HCT116 (cell line): ENCODE measurements around the gene CD7. TPM values are rescaled to one million over a fixed set of nuclear protein-coding genes. Genes with fewer than 3 reads are reported as not detected.

Experiments used
- ATAC-seq: fragments of 200-7000 bp; cut with Tn5 transposase; 2 replicates; pipeline ENCODE4 v1.9.1; 2020; ENCODE audit warnings: mild to moderate bottlenecking, moderate library complexity
- BruUV-seq: library from RNA; stranded (reverse); fragments of 400-500 nt; replicated peaks from 2 replicates; lab custom pipeline; 2021; lab: Mats Ljungman, UMichigan
- CTCF ChIA-PET: fragments of 300-600 bp; sonication (Branson Sonifier 250); formaldehyde crosslinking; loops from one replicate; lab custom pipeline; 2021; ENCODE audit warnings: antibody characterized with exemption; lab: Charles Lee
- POLR2A ChIA-PET: fragments of 300-600, 350-600 bp; sonication (Branson Sonifier 250); formaldehyde crosslinking; loops from one replicate; lab custom pipeline; 2021; ENCODE audit warnings: antibody characterized with exemption; lab: Charles Lee
- RAD21 ChIA-PET, 2 experiments: fragments of 300-600 bp; sonication (Branson Sonifier 250); formaldehyde crosslinking; loops; one replicate each; lab custom pipeline; 2023; ENCODE audit warnings: low total read pairs in 2 of 2; ENCODE audit not compliant: uncharacterized antibody in 2 of 2, unreplicated experiment in 2 of 2, low non-redundant PET in 1 of 2; lab: Charles Lee
- DNase-seq: peaks from one replicate; pipeline ENCODE4 v3.0.0-alpha.2; 2010; ENCODE audit warnings: low read depth, low spot score
- H2AFZ ChIP-seq: fragments of 200-600 bp; shearing (Covaris generic), sonication (generic); 2 replicates; pipeline ENCODE4 v1.6.1; 2017; ENCODE audit warnings: low read depth, mixed run types, mixed read lengths, antibody characterized with exemption, low read length; ENCODE audit not compliant: poor library complexity, severe bottlenecking
- H3K27ac ChIP-seq: 2 replicates; pipeline ENCODE4 v1.5.1; 2012; ENCODE audit warnings: low read depth, low read length
- H3K27me3 ChIP-seq: fragments of 200-600 bp; sonication (generic); 2 replicates; pipeline ENCODE4 v1.6.1; 2016; ENCODE audit warnings: mixed run types, low read length, mixed read lengths; ENCODE audit not compliant: insufficient read depth
- H3K36me3 ChIP-seq, 2 experiments: fragments of 200-500 bp in 1 of 2; fragments of 200-600 bp in 1 of 2; sonication (Bioruptor generic) in 1 of 2; sonication (generic) in 1 of 2; 2 replicates each; pipeline versions ENCODE4 v1.5.1 to v1.6.1; 2014 to 2016; ENCODE audit warnings: low read length in 2 of 2, inconsistent platforms in 1 of 2, mixed read lengths in 1 of 2, mixed run types in 1 of 2; ENCODE audit not compliant: insufficient read depth in 2 of 2, control insufficient read depth in 1 of 2
- H3K4me1 ChIP-seq, 2 experiments: fragments of 200-600 bp in 1 of 2; sonication (generic) in 1 of 2; 2 replicates each; pipeline versions ENCODE4 v1.5.1 to v1.6.1; 2012 to 2017; ENCODE audit warnings: low read length in 2 of 2, inconsistent platforms in 1 of 2, mild to moderate bottlenecking in 1 of 2, mixed read lengths in 1 of 2, mixed run types in 1 of 2, moderate library complexity in 1 of 2; ENCODE audit not compliant: insufficient read depth in 2 of 2, control insufficient read depth in 1 of 2
- H3K4me2 ChIP-seq: fragments of 200-600 bp; sonication (generic); 2 replicates; pipeline ENCODE4 v1.6.1; 2017; ENCODE audit warnings: mixed run types, low read length, mixed read lengths
- H3K4me3 ChIP-seq, 2 experiments: fragments of 200-600 bp in 1 of 2; sonication (generic) in 1 of 2; replicated peaks in 1 of 2; 2 replicates each; pipeline ENCODE4 v1.5.1; 2011 to 2016; ENCODE audit warnings: low read length in 2 of 2, control low read depth in 1 of 2, low read depth in 1 of 2, mild to moderate bottlenecking in 1 of 2, mixed read lengths in 1 of 2, mixed run types in 1 of 2
- H3K79me2 ChIP-seq: fragments of 200-600 bp; sonication (generic); 2 replicates; pipeline ENCODE4 v1.6.1; 2017; ENCODE audit warnings: mild to moderate bottlenecking, mixed run types, low read length, moderate library complexity, mixed read lengths; ENCODE audit not compliant: insufficient read depth
- H3K9ac ChIP-seq: fragments of 200-600 bp; sonication (generic); 2 replicates; pipeline ENCODE4 v1.6.1; 2016; ENCODE audit warnings: low read length, mixed read lengths
- H3K9me2 ChIP-seq: fragments of 200-600 bp; sonication (generic), shearing (Covaris generic); 2 replicates; pipeline ENCODE4 v1.6.1; 2017; ENCODE audit warnings: mixed run types, mild to moderate bottlenecking, moderate library complexity; ENCODE audit not compliant: insufficient read depth
- H3K9me3 ChIP-seq, 2 experiments: fragments of 200-500 bp in 1 of 2; fragments of 200-600 bp in 1 of 2; sonication (Bioruptor generic) in 1 of 2; sonication (generic) in 1 of 2; 2 replicates each; pipeline ENCODE4 v1.6.1; 2014 to 2017; ENCODE audit warnings: low read length in 2 of 2, mixed read lengths in 2 of 2, inconsistent platforms in 1 of 2, low read depth in 1 of 2, mild to moderate bottlenecking in 1 of 2, mixed run types in 1 of 2, moderate library complexity in 1 of 2; ENCODE audit not compliant: control insufficient read depth in 1 of 2, insufficient read depth in 1 of 2
- H4K20me1 ChIP-seq: fragments of 200-600 bp; sonication (generic), shearing (Covaris generic); 2 replicates; pipeline ENCODE4 v1.6.1; 2017; ENCODE audit warnings: mixed run types, mild to moderate bottlenecking, moderate library complexity; ENCODE audit not compliant: insufficient read depth
- CBX3 ChIP-seq: IDR thresholded peaks from 2 replicates; pipeline ENCODE4 v1.6.1; 2012; ENCODE audit warnings: low read depth
- CEBPB ChIP-seq: IDR thresholded peaks from 2 replicates; pipeline ENCODE4 v1.6.1; 2012; ENCODE audit warnings: low read depth
- CTCF ChIP-seq, 3 experiments: fragments of 200-600 bp in 1 of 3; sonication (generic) in 1 of 3; IDR thresholded peaks in 2 of 3; conservative IDR thresholded peaks in 1 of 3; 2 replicates each; pipeline ENCODE4 v1.5.1; 2012 to 2017; ENCODE audit warnings: low read depth in 2 of 3, low read length in 2 of 3, antibody characterized with exemption in 1 of 3, borderline replicate concordance in 1 of 3, control low read depth in 1 of 3, mild to moderate bottlenecking in 1 of 3, mixed read lengths in 1 of 3, mixed run types in 1 of 3, moderate library complexity in 1 of 3; ENCODE audit not compliant: insufficient read depth in 1 of 3
- EGR1 ChIP-seq: IDR thresholded peaks from 2 replicates; pipeline ENCODE4 v1.6.1; 2012; ENCODE audit warnings: low read depth
- EZH2 ChIP-seq: fragments of 200-600 bp; sonication (generic); IDR thresholded peaks from 2 replicates; pipeline ENCODE4 v1.6.1; 2017; ENCODE audit warnings: antibody characterized with exemption, mixed run types
- FOSL1 ChIP-seq: IDR thresholded peaks from 2 replicates; pipeline ENCODE4 v1.6.1; 2012; ENCODE audit warnings: low read depth
- JUND ChIP-seq: IDR thresholded peaks from 2 replicates; pipeline ENCODE4 v1.6.1; 2012
- POLR2A ChIP-seq: IDR thresholded peaks from 2 replicates; pipeline ENCODE4 v1.7.0; 2011; ENCODE audit warnings: borderline replicate concordance; ENCODE audit not compliant: insufficient read depth, insufficient read length; ENCODE audit errors: extremely low read depth
- POLR2AphosphoS5 ChIP-seq: IDR thresholded peaks from 2 replicates; pipeline ENCODE4 v1.6.1; 2011; ENCODE audit warnings: mild to moderate bottlenecking, low read depth, low read length, moderate library complexity
- RAD21 ChIP-seq: IDR thresholded peaks from 2 replicates; pipeline ENCODE4 v1.6.1; 2012; ENCODE audit warnings: low read depth, mild to moderate bottlenecking
- REST ChIP-seq: IDR thresholded peaks from 2 replicates; pipeline ENCODE4 v1.6.1; 2012; ENCODE audit warnings: low read depth
- SP1 ChIP-seq: IDR thresholded peaks from 2 replicates; pipeline ENCODE4 v1.6.1; 2012; ENCODE audit warnings: low read depth
- SRF ChIP-seq: IDR thresholded peaks from 2 replicates; pipeline ENCODE4 v1.6.1; 2012; ENCODE audit warnings: low read depth
- YY1 ChIP-seq: IDR thresholded peaks from 2 replicates; pipeline ENCODE4 v1.6.1; 2011; ENCODE audit warnings: low read length, low read depth, moderate library complexity, mild to moderate bottlenecking; ENCODE audit not compliant: insufficient replicate concordance; ENCODE audit errors: extremely low read depth
- ZBTB33 ChIP-seq: IDR thresholded peaks from 2 replicates; pipeline ENCODE4 v1.6.1; 2011; ENCODE audit warnings: mild to moderate bottlenecking, low read length, moderate library complexity; ENCODE audit not compliant: insufficient replicate concordance; ENCODE audit errors: extremely low read depth
- ZFX ChIP-seq: fragments of 450-650 bp; IDR thresholded peaks from 2 replicates; pipeline ENCODE4 v1.6.1; 2017
- ZNF274 ChIP-seq: fragments of 200-500 bp; sonication (Bioruptor generic); IDR thresholded peaks from 2 replicates; pipeline ENCODE4 v1.6.1; 2014; ENCODE audit warnings: mild to moderate bottlenecking, low read depth, low read length, inconsistent platforms
- intact Hi-C: fragments of 100-400 bp; cut with micrococcal nuclease; formaldehyde crosslinking; loops from 2 replicates; pipeline ENCODE4 v1.10.0; 2022
- total RNA-seq: library from RNA; stranded (reverse); gene quantifications from one replicate; pipeline ENCODE4 v1.2.1, GENCODE V29; 2021; ENCODE audit not compliant: unreplicated experiment
- TF ChIP-seq, protein P1 (sequence below): IDR thresholded peaks from 2 replicates; pipeline ENCODE4 v1.6.1; 2012

CD7 gene
- total RNA-seq, 1 experiment from 2014 or later, result 0.61 TPM

DNA sequence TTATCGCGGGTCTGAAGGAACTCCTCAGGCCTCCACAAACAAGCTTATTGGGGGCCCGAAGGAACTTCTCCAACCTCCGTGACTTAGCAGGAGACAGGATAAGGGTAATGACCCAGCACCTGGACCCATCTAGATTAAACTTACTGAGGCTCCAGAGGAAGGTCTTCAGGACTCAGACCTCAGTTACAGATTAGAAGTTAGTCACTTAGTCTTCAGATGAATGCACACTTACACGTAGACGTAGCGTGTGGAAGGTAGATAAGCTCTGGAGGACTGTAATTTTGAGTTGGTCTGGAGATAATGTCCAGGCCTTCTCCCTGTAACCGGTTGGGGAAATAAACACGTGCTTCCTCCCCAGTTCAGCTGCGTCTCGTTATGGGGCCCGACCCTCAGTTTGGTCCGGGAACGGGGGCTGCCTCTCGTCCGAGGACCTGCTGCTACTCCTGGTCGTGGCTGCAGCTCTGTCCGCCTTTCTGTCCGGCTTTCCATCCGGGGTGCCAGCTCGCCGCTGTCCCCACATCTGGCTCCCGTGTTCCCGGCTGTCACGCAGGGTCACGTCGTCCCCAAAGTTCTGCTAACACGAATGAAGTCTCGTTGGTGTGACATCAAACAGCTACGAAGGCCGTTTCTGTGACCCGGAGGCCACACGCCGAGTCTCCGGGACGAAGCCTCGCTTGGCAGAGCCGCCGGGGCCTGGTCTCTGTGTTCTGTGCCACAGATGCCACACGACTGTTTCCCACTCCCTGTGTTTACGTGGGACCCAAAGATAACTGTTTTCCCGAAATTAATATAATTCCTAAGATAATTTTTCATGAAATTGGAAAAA lies 28.0 kb upstream of the CD7 start:
- Histone ChIP-seq H3K27ac (no peak overlapping the region), H3K4me2 (no peak overlapping the region), H3K27me3 (no peaks in the 10 kb centered on the region), H3K79me2 (no peaks in the 10 kb centered on the region), H2AFZ (no peak overlapping the region), H3K4me1 (peaks cover 3 to 16% of the 10 kb centered on the region in 2 experiments), H3K4me3 (no peak overlapping the region), H3K9me2 (no peaks in the 10 kb centered on the region), H3K36me3 (no peaks in the 10 kb centered on the region), H3K9ac (no peak overlapping the region), H3K9me3 (no peaks in the 10 kb centered on the region), H4K20me1 (no peaks in the 10 kb centered on the region)
- RAD21 ChIA-PET, result no interaction called here
- intact Hi-C loops, result no loop called here
- TF ChIP-seq CTCF (IDR thresholded peaks at IDR 0.05 in 2 of 3, conservative IDR thresholded peaks at IDR 0.05 in 1 of 3; ENCODE audit: borderline replicate concordance in 1 of 3, insufficient read depth in 1 of 3, low read depth in 2 of 3, low read length in 2 of 3), result no peak
- no peak for TF ChIP-seq RAD21
- no peak for TF ChIP-seq SP1
- no peak for TF ChIP-seq POLR2A
- no peak for TF ChIP-seq YY1
- no peak for TF ChIP-seq EGR1
- TF ChIP-seq JUND, result no peak
- TF ChIP-seq, protein P1, sequence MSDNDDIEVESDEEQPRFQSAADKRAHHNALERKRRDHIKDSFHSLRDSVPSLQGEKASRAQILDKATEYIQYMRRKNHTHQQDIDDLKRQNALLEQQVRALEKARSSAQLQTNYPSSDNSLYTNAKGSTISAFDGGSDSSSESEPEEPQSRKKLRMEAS, result no peak
- no peak for TF ChIP-seq REST
- TF ChIP-seq SRF, result no peak
- no peak for TF ChIP-seq FOSL1
- no peak for TF ChIP-seq POLR2AphosphoS5
- no peak for TF ChIP-seq CEBPB
- TF ChIP-seq ZFX, result no peak
- TF ChIP-seq EZH2, result no peak
- no peak for TF ChIP-seq ZNF274
- TF ChIP-seq CBX3, result no peak
- no peak for TF ChIP-seq ZBTB33
- ATAC-seq (no peak), DNase-seq (no peak)
- CTCF ChIA-PET, result interaction anchor here (1.5 kb wide), 1 partner anchor 314 kb away, joined by 3 read pairs; the partner anchor contains the start of gene RAC3
- BruUV-seq, result no TSS peak
- POLR2A ChIA-PET, result interaction anchor here (0.6 kb wide), 1 partner anchor 53 kb away, joined by 3 read pairs; no protein-coding TSS in a partner anchor
